ENCODE results near the gene DNHD1.

DNA sequence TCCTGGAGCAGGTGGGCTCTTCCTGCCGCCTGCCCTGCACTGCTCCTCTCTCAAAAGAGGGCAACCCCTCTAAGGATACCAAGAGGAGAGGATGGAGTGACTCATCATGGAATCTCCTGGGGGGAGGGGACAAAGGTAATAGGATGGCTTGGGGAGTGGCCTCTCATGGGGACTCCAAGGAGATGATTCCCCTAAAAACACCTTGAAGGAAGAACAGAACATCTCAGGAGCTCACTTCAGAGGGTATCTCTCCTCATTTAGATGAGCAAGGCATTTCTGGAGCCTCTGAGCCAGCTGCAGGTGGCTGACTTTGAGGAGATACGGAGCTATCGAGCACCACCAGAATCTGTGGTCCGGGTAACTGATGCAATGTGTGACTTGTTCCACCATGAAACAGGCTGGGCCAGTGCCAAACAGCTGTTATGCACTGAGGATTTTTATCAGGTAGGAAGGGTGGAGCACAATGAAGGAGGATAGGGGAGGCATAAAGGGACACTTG lies 66.1 kb downstream of the DNHD1 start:
- TF ChIP-seq, protein P1, sequence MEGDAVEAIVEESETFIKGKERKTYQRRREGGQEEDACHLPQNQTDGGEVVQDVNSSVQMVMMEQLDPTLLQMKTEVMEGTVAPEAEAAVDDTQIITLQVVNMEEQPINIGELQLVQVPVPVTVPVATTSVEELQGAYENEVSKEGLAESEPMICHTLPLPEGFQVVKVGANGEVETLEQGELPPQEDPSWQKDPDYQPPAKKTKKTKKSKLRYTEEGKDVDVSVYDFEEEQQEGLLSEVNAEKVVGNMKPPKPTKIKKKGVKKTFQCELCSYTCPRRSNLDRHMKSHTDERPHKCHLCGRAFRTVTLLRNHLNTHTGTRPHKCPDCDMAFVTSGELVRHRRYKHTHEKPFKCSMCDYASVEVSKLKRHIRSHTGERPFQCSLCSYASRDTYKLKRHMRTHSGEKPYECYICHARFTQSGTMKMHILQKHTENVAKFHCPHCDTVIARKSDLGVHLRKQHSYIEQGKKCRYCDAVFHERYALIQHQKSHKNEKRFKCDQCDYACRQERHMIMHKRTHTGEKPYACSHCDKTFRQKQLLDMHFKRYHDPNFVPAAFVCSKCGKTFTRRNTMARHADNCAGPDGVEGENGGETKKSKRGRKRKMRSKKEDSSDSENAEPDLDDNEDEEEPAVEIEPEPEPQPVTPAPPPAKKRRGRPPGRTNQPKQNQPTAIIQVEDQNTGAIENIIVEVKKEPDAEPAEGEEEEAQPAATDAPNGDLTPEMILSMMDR (IDR thresholded peaks at IDR 0.05; ENCODE audit: insufficient read depth, low read length), result no peak
- TF ChIP-seq REST (IDR thresholded peaks at IDR 0.05; ENCODE audit: insufficient replicate concordance, low read depth) (no peak), POLR2AphosphoS5 (IDR thresholded peaks at IDR 0.05; ENCODE audit: low read depth) (no peak), GABPA (IDR thresholded peaks at IDR 0.05; ENCODE audit: low read depth) (no peak), SPI1 (IDR thresholded peaks at IDR 0.05; ENCODE audit: borderline replicate concordance, low read depth) (no peak)
